HS-27A (cell line): ENCODE data around the gene LPIN1.

Experiments
- DNase-seq: peaks from one replicate; pipeline ENCODE4 v3.0.0-alpha.2; 2012; ENCODE audit warnings: low read depth, missing footprints

LPIN1 gene, protein sequence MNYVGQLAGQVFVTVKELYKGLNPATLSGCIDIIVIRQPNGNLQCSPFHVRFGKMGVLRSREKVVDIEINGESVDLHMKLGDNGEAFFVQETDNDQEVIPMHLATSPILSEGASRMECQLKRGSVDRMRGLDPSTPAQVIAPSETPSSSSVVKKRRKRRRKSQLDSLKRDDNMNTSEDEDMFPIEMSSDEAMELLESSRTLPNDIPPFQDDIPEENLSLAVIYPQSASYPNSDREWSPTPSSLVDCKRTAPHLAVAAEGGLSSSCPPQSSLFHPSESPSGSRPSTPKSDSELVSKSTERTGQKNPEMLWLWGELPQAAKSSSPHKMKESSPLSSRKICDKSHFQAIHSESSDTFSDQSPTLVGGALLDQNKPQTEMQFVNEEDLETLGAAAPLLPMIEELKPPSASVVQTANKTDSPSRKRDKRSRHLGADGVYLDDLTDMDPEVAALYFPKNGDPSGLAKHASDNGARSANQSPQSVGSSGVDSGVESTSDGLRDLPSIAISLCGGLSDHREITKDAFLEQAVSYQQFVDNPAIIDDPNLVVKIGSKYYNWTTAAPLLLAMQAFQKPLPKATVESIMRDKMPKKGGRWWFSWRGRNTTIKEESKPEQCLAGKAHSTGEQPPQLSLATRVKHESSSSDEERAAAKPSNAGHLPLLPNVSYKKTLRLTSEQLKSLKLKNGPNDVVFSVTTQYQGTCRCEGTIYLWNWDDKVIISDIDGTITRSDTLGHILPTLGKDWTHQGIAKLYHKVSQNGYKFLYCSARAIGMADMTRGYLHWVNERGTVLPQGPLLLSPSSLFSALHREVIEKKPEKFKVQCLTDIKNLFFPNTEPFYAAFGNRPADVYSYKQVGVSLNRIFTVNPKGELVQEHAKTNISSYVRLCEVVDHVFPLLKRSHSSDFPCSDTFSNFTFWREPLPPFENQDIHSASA

DNA sequence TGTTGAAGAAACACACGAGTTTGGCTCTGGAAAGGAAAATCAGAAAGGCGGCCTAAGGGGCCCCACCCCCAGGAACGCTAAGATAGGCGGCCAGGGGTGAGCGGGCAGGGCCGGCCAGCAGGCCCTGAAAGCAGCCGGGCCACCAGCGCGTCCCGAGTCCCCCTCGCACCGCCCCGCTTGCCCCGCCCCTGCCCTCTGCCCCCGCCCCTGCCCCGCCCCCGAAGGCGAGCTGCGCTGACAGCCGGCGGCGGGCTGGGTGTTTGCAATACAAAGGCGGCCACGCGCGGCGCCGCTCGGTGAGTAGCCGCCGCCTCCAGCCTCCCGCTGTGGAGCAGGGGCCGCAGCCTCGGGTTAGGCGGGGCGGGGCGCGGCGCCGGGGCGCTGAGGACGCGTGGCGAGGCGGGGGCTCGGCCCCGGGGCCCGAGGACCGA lies at the start of gene LPIN1:
TSS of gene LPIN1 (plus strand) at position 257 of the 431 bp plus-strand sequence. CDS start 18,910 bp downstream, outside the sequence.
- peak; percentile 49 for DNase-seq

DNA sequence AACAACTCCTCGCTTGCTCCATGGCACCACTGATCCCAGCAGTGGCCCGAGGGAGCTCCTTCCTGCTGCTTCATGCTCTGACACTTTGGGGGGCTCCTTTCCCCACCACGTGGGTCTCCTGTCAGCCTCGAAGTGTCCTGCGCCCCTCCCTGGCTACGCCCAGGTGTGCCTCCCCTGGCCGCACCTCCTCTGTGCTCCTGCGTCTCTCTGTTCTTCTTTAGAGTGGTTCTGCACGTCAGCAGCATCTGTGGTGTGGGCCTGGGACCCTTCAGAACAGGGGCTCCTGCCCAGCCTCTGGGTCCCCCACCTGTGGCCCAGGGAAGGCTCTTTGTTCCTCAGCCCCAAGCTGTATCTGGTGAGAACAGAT lies 49.7 kb upstream of the LPIN1 start:
- no peak for DNase-seq

DNA sequence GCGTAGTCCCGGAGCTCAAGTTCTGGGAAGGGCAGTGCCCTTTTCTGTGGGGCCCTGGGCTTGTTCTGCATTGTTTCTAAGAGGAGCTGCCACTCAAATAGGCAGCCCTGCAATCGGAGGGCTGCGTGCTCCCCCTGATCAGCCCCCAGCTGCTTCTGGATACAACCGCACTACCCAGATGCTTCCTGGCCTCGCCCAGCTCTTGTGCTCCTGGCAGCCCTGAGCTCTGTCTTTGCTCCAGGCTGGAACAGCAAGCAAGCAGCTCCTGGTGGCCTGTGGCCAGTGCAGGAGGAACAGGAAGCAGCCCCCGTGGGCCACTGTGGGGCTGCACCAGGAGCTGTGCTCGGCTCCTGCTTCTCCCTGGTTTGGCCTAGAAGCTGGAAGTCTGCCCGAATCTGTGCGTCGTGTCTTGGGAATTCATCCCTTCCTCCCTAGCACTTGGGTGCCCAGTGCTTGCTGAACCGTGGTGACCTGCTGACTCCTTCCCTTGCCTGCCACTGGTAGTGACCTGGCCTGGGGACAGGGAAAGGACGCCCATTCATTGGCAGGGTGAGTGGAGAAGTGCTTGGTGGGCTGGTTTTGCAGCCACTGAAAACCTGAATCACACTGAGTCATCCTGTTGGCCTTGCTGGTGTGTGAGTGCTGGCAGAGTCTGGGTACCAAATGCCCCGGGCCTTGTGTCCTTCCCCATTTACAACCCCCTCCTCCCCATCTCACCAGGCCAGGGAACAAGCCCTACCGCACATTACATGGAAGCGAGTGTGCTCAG lies 49.1 kb upstream of the LPIN1 start:
- peak; percentile 94 for DNase-seq

DNA sequence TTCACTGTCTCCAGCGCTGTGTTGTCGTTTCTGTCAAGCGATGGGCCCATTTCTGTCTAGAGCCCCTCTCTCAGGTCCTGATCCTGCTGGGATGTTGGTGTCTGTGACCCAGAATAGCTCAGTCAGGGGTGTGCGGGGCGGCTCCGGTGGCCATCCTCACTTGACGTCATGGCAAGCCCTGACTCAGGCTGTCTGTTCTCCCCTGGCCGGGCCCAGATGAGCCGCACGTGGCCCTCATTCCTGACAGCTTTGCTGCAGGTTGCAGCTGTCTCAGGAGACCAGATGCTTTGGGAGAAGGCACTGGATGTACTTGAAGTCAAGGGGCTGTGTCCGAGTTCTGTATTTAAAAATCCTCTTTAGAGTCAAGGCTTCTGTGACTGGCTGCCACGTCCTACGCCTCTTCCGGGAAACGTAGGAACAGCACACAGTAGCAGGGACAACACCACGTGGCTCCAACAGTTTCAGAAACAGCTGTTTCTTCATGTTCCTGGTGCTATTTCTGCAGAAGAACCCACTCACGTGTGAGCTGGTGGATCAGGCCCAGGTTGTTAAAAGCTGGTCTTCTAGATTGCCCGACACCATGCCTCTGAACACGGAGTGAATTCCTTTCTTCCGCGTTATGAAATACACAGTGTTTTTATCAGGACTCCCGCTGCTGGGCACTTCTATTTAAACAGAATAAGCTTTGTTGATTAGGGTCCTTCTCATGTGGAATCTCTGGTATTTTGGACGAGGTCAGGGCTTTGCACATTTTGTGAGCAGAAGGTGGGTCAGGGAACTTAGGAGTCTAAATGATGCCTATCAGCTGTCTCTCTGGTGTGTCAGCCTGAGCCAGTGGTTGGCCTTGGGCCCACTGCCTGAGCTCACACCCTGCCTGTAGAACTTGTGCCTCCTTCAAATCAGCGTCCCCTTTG lies 48.2 kb upstream of the LPIN1 start:
- DNase-seq: no peak

DNA sequence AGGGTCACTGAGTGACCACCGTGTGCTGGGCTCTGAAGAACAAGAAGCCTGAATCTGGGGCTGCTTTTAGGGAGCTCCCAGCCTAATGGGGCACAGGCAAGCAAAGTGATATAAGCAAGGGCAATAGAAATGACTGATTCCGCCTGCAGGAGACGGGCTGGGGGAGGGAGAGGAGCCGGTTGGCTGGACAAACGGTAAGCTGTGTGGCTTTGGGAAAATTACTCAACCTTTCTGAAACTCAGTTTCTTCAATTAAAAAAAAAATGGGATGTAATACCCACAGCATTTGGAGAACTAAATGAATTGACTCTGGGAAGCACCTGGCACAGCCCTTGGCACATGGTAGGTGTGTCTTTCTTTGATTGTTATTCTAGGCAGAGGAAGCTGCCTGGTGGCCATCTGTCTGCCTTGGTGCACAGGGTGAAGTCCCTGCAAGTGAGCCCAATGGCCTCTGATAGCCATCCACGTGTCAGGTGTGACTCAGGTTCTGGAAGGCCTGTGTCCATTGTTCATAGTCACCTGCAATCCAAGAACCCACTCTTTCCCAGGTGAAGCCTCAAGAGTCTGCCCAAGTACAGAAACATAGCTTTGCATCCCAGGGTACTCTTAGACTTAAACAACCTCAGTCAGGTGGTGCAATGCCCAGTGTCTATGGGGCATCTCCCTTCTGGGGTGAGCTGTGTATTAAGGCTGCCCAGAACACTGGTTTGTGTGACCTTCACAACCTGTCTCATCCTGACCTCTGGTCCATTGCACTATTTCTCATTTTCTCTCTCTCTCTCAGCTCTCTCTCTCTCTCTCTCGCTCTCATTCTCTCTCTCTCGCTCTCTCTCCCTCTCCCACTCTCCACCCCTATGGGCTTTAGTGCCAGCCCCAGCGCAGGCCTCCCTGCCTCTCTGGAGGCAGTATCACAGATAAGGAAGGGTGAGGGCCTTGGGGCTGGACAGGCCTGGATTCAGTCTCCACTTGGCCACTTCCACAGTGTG lies 46.5 kb upstream of the LPIN1 start:
- no peak for DNase-seq

DNA sequence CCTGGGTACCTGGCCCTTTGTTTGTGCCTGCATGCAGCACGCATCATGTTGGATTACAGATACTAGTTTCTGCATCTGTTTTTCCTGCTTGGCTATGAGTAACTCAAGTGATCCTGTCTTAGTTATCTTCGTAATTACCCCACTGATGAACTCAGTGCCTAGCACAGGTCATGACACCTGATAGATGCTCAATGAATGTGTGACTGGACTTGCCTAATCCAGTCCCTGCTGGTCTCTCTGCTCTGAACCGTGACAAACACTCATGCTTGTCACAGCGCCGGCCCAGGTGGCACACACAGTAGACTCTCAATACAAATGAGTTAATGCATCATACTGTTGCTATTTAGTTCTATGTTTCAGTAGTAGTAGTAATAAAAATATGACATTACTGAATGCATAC lies 45.2 kb upstream of the LPIN1 start:
- DNase-seq: no peak

DNA sequence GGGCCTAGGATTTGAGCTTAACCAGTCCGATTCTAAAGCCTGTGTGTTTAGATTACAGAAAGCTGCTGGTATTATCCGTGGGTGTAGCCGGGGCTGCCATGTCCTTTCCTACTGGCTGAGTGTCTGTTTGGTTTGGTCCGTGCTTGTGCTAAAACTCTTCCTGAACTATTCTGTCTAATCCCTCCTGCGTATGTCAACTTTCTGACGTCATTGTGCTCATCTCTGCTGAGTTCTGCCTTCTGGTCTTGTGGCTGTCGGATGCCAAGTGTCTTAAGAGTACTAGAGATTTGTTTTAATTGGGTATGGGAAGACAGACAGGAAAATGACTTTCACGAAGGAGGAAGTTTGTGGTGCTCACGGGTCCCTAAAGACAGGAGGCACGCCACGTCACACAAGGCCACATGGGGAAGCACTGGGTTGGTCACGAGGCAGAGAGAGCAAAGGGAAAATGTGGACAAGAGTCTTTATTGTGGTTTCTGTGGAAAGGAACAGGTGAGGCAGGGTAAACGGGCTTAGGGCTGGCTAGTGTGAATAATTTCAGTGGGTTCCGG lies 44.6 kb upstream of the LPIN1 start:
- no peak for DNase-seq

DNA sequence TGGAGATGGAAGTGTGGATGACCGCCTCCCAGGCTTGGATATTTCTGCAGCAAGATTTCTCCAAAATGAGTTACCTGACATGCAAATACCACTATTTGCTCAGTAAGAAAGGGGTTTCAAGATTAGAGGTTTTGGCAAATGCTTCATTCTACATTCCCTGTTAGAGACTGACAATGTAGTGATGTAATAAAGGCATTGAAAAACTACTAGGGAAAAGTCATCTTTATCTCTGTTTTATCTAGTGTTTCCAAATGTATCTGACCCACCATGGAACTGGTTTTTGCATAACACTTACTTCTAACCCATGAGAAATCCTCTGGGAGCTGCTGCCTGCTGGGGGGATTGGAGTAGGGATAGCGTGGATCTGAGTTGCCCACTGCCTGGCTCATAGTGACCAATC lies 43.5 kb upstream of the LPIN1 start:
- DNase-seq: no peak

DNA sequence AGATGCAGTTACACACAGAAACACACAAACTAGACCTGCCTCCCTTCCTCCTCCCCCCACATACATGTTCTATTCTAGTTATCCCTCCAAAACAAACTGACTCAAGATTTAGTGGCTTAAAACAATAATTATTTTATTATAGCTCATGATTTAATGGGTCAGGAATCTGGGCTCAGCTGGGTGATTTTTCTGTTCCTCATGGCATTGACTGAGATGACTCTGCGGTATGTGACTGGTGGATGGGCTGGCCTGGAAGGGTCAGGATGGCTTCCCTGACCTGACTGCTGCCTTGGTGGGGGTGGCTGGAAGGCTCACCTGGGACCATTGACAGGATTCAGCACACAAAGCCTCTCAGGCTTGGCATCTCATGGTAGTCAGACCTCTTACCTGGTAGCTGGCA lies 42.7 kb upstream of the LPIN1 start:
- DNase-seq: peak; percentile 52

DNA sequence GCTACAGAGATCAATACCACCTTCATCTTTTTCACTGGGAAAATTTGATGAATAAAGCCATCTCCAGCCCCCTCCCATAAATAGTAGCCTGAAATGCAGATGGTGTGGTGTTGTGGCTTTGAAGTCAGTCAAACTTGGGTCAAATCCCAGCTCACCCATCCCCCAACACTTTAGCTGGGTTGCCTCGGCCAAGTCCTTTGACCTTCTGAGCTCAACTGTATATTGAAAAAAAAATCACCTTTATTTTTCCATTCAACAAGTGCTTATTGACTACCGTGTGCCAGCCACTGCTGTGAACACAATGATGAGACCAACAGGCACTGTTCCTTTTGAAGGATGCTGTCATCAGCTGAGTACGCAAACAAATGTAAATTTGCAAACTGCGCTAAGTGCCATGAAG lies 41.4 kb upstream of the LPIN1 start:
- no peak for DNase-seq

DNA sequence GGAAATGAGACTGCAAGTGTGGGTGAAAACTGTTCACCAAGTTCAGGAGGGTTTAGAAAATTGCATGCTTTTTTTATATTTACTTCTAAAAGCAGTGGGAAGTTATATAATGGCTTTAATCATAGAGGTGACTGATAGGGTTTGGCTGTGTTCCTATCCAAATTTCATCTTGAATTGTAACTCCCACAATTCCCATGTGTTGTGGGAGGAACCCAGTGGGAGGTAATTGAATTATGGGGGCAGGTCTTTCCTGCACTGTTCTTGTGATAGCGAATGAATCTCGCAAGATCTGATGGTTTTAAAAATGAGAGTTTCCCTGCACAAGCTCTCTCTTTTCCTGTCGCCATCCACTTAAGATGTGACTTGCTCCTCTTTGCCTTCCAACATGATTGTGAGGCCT lies 40.7 kb upstream of the LPIN1 start:
- no peak for DNase-seq

DNA sequence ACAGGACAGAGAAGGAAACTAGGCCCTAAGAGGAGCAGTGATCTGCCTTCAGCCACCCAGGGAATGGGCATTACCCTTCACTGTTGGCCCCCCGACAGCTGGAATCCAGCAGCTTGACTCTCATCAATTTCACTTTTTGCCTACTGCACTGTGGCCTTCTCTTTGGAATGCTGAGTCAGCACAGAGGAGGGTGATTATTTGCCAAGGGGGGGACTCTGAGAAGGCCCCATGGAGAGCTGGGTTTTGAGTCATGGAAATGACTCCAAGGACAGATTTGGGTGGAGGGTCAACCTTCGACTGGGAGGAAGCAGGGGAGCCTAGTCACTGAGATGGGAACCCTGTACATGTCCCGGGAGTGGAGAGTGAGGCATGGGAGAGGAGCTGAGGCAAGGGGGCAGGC lies 38.3 kb upstream of the LPIN1 start:
- no peak for DNase-seq

DNA sequence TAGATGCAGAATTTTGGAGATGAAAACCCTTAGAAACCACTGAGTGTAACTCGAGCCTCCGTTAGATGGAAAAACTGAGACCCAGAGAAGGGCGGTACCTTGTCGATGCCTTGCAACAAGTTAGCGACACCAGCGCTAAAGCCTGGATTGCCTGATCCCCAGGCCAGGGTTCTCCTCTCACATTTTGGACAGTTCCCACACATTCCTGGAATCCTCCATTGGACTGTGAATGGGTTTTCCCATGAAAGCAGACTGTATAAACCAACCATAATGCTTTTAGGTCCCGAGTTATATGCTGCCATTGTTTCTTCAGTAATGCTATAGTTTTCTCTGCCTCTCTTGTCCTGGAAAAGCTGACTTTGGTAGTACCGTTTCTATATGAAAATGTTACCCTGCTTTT lies 37.1 kb upstream of the LPIN1 start:
- DNase-seq: no peak

DNA sequence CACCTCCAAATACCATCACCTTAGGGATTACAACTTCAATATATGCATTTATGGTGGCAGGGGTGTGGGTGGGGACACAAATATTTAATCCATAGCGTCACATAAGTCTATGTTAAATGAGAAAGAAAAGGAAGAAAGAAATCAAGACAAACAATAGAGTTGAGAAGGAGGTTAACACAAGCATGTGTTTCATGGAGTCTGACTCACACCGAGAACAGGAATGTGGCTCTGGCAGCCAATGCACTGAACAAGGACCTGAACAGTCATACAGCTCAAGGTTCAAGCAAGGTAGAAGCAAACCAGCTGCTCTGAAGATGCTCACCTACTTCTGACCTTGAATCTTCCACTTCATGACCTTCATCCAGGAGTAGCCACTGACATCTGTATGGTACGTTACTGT lies 36.2 kb upstream of the LPIN1 start:
- peak; percentile 50 for DNase-seq

DNA sequence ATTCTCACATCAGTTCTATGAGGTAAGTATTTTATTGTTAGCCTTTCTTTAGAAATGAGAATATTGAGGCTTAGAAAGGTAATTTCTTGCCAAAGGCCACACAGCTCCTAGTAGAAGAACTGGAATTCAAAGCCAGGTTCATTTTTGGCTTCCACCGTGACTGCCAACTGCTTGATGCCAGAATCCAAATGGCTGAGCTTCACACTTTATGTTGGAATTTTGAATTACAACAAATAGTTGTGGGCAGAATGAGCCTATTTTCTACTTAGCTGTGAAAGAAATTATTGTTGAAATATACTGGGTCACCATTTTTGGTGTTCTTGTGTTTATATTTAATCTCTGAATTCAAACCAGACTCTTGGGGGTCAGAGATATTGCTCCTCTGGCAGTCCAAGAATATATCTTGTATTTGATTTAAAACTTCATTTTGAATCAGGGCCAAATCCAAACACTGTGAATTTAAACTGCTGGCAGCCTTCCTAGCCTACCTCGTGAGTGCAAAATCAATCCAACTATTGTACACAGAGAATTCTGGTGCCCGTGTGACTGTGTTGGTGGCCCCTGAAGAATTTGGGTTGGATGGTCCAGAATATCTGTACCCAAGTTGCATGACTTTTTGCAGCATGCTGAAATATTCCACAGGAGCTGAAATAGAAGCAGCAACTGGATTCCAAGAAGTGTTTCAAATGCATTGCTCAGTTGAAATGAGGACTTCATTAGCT lies 35.6 kb upstream of the LPIN1 start:
- DNase-seq: no peak

DNA sequence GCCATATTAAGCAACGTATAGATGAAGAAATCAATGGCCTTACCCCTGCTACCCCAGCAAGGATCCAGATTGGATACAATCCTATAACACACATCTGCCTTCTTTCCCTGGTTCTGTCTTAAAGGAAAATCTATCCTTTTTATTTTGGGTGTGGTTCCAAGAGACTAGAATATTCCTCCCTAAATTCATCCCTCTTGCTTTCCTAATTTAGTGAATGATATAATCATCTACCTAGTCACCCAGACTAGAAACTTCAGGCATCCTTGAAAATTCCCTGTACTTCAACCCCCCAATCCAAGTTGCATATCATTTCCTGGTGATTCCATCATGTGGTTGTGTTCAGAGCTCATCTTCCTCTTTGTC lies 35.1 kb upstream of the LPIN1 start:
- DNase-seq: no peak

DNA sequence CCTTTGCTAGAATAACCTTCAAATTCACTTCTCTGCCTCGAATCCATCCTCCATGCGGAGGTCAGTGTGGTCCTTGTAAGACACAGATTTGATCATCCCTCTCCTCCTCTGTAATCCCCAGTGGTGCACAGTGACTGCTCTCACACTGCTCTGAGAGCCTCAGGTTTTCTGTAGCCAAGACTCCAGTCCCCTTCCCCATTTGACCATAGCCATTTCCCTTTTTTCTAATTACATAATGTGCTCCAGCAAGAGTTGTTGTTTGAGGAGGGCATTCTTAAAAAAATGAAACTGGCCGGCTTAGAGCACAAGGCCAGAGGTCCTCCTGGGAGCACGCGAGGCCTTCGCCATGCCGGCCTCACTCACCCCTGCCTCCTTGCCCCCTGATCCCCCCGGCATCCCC lies 34.7 kb upstream of the LPIN1 start:
- no peak for DNase-seq

DNA sequence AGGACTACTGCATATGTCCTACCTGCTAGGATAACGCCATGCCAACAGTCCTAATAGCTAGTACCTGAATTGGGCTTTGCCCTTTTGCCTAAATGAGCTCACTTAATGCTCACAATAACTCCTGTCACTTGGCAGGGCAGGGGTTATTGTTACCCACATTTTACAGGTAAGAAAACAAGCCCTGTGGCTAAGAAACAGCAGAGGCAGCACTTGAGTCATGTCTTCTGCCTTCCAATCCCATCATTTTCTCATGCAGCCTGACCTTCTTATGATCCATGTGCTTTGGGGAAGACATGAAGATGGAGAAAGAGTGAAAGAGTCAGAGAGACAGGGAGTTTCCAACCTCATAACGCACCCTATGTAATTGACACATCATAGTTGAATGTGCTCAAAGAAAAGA lies 33.6 kb upstream of the LPIN1 start:
- DNase-seq: no peak

DNA sequence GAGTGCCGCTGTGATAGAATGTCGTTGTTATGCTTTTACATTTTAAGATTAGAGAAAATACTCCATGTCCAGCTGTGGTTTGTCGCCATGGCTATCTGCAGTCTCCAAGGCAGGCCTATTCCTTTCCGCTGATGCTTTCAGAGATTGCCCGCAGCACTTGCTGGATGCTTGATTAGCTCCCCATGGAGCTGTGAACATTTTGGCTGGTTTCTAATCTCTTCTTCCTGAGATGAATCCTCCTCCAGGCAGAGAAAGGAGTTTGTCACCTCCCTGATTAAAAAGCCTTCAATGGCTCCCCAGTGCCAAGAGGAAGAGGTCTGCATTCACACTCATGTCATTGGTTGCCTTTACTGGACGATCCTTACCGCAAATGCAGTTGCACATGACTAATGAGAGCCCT lies 32.6 kb upstream of the LPIN1 start:
- DNase-seq: no peak
